ENCODE measurements around the gene SRGAP2B. TPM values are rescaled to one million over a fixed set of nuclear protein-coding genes. Genes with fewer than 3 reads are reported as not detected.

Gene SRGAP2B
- total RNA-seq, result 54.3 and 82.5 TPM in 2 replicates

DNA sequence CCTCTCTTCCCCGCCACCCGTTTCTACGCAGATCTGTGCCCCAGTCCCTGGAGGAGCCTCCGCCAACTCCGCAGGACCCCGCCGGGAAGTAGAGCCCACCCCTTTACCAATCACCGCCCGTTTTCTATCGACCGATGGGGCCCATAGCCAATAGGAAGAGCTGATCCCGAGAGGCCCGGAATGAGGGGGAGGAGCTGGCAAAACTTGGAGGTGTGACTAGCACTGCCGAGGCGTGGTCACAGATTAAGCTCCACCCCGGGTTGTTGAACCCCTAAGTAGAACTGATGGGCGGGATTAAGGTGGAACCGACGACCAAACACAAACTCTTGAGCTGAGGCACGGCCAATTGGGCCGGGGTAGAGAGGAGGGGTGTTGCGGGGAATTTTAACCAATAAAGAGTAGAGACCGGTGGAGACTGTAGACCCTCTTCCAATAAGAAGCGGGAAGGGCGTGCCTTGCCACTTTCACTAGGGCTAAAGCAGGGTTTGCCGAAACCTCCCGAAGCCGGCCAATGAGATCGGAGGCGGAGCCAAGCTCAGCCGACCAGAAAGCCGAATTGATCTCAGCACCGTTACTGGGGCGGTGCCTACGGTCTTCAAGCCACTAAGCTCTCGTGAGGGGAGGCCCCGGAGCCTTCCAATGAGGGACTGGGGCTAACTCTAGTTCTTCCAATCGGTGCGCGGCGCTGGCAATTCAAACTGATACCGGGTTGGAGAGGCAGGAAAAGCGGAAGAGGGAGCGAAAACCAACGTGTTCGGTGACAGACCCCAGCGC lies at the start of gene SRGAP2B, which contains the start of gene FAM72D:
Gene SRGAP2B, minus strand, starts transcription at position 45 of the 774 bp plus-strand sequence. CDS start 2,427 bp downstream, outside the sequence.
Gene FAM72D, plus strand, starts transcription at position 691 of the 774 bp plus-strand sequence. CDS start 874 bp downstream, outside the sequence.

Other genes with a start within 250 kb of the SRGAP2B start
- gene FAM72D, start 646 bp upstream of the SRGAP2B start, total RNA-seq, result 0.94 and 1.3 TPM in 2 replicates
- not detected in 2 replicates for gene PPIAL4D, start 146.8 kb upstream of the SRGAP2B start, total RNA-seq